Left lung (tissue), 8 donors: ENCODE results near the gene FOXR1. TPM values are rescaled to one million over a fixed set of nuclear protein-coding genes. Genes with fewer than 3 reads are reported as not detected.

Experiments used
- microRNA-seq, 2 donors: library from miRNA; unstranded; fragments of <30 nt; microRNA quantifications; one replicate each; pipeline ENCODE4, GENCODE V29; 2019
- polyA plus RNA-seq, 6 donors: library from polyadenylated mRNA; unstranded; fragments of 120-200 nt; gene quantifications; one replicate each; pipeline ENCODE4 v1.2.1, GENCODE V29; 2013; ENCODE audit not compliant: insufficient read length in 6 of 6
- total RNA-seq, 2 donors: library from RNA; stranded (reverse); fragmentation: NEBNext Ultra II Directional; extraction: Animal tissue kit (Norgen Biotek cat#: 25700); gene quantifications; one replicate each; pipeline ENCODE4 v1.2.1, GENCODE V29; 2021
- donor health status: DM: no; HTN: yes; CAD: no.
- donor health status: DM: no; HTN: no; CAD: no.

FOXR1 gene
- total and polyA plus RNA-seq, 8 donors: not detected

Small RNAs within 50 kb of the gene (microRNA-seq; reads per million reads assigned to microRNA genes)
- gene MIR3656: 0 reads per million in 2 donors

Other genes with a start within 250 kb of the FOXR1 start
- gene DDX6, start 180.6 kb upstream of the FOXR1 start, total RNA-seq: 100 to 1,000 TPM; 105 to 117 TPM
- gene DDX6, start 180.6 kb upstream of the FOXR1 start, polyA plus RNA-seq: 100 to 1,000 TPM; 121 to 143 (median 138) TPM
- gene CXCR5, start 87.9 kb upstream of the FOXR1 start, total RNA-seq: under 1 TPM in 1 of 2 donors, not detected in 1; 0.10 TPM
- gene CXCR5, start 87.9 kb upstream of the FOXR1 start, polyA plus RNA-seq: not detected
- 10 to 100 TPM; 79.4 to 88.9 TPM for gene BCL9L, start 45.8 kb upstream of the FOXR1 start, total RNA-seq
- 10 to 100 TPM; 33.2 to 63.0 (median 49.9) TPM for gene BCL9L, start 45.8 kb upstream of the FOXR1 start, polyA plus RNA-seq
- gene UPK2, start 15.5 kb upstream of the FOXR1 start, total RNA-seq: not detected
- 1 to 10 TPM; 2.2 to 4.3 (median 3.5) TPM for gene UPK2, start 15.5 kb upstream of the FOXR1 start, polyA plus RNA-seq
- 10 to 100 TPM; 34.5 to 53.0 TPM for gene CENATAC, start 26.4 kb downstream of the FOXR1 start, total RNA-seq
- 10 to 100 TPM; 35.6 to 51.5 (median 41.5) TPM for gene CENATAC, start 26.4 kb downstream of the FOXR1 start, polyA plus RNA-seq
- 100 to 1,000 TPM; 786 to 872 TPM for gene RPS25, start 46.6 kb downstream of the FOXR1 start, total RNA-seq
- gene RPS25, start 46.6 kb downstream of the FOXR1 start, polyA plus RNA-seq: 1,000 to 10,000 TPM; 1,385 to 1,738 (median 1,562) TPM
- 10 to 100 TPM; 57.1 to 66.3 TPM for gene TRAPPC4, start 47.0 kb downstream of the FOXR1 start, total RNA-seq
- 10 to 100 TPM; 72.4 to 92.7 (median 77.6) TPM for gene TRAPPC4, start 47.0 kb downstream of the FOXR1 start, polyA plus RNA-seq
- 10 to 100 TPM; 17.8 to 19.8 TPM for gene SLC37A4, start 59.1 kb downstream of the FOXR1 start, total RNA-seq
- gene SLC37A4, start 59.1 kb downstream of the FOXR1 start, polyA plus RNA-seq: 10 to 100 TPM; 23.1 to 28.8 (median 27.0) TPM
- gene HYOU1, start 85.4 kb downstream of the FOXR1 start, total RNA-seq: 100 to 1,000 TPM; 147 to 272 TPM
- gene HYOU1, start 85.4 kb downstream of the FOXR1 start, polyA plus RNA-seq: 10 to 100 TPM; 66.2 to 93.7 (median 77.4) TPM
- gene VPS11, start 96.1 kb downstream of the FOXR1 start, total RNA-seq: 10 to 100 TPM; 30.5 to 35.0 TPM
- gene VPS11, start 96.1 kb downstream of the FOXR1 start, polyA plus RNA-seq: 10 to 100 TPM; 50.5 to 61.2 (median 57.0) TPM
- gene HMBS, start 113.1 kb downstream of the FOXR1 start, total RNA-seq: 10 to 100 TPM; 16.5 to 32.0 TPM
- 10 to 100 TPM; 21.9 to 30.7 (median 24.1) TPM for gene HMBS, start 113.1 kb downstream of the FOXR1 start, polyA plus RNA-seq
- gene DPAGT1, start 130.1 kb downstream of the FOXR1 start, total RNA-seq: 10 to 100 TPM; 50.3 to 56.2 TPM
- 10 to 100 TPM; 42.7 to 54.7 (median 47.8) TPM for gene DPAGT1, start 130.1 kb downstream of the FOXR1 start, polyA plus RNA-seq
- 10 to 100 TPM; 16.6 to 18.6 TPM for gene C2CD2L, start 135.6 kb downstream of the FOXR1 start, total RNA-seq
- 1 to 10 TPM; 7.3 to 9.3 (median 8.0) TPM for gene C2CD2L, start 135.6 kb downstream of the FOXR1 start, polyA plus RNA-seq
- gene HINFP, start 149.8 kb downstream of the FOXR1 start, total RNA-seq: 10 to 100 TPM; 21.6 to 22.2 TPM
- 10 to 100 TPM; 31.9 to 41.7 (median 39.2) TPM for gene HINFP, start 149.8 kb downstream of the FOXR1 start, polyA plus RNA-seq
- gene ABCG4, start 177.3 kb downstream of the FOXR1 start, total RNA-seq: under 1 TPM; 0.26 to 0.64 TPM
- gene ABCG4, start 177.3 kb downstream of the FOXR1 start, polyA plus RNA-seq: 1 to 10 TPM; 1.1 to 1.5 (median 1.3) TPM
- 10 to 100 TPM; 15.0 to 15.7 TPM for gene NLRX1, start 197.0 kb downstream of the FOXR1 start, total RNA-seq
- 10 to 100 TPM in 5 of 6 donors, 1 to 10 TPM in 1; 9.9 to 12.5 (median 11.8) TPM for gene NLRX1, start 197.0 kb downstream of the FOXR1 start, polyA plus RNA-seq
- not detected for gene NHERF4, start 213.7 kb downstream of the FOXR1 start, total RNA-seq
- gene NHERF4, start 213.7 kb downstream of the FOXR1 start, polyA plus RNA-seq: 1 to 10 TPM in 3 of 6 donors, under 1 TPM in 3; 0.77 to 1.3 (median 1.1) TPM
- gene CBL, start 234.6 kb downstream of the FOXR1 start, total RNA-seq: 10 to 100 TPM; 22.0 to 36.6 TPM
- 10 to 100 TPM; 18.9 to 24.5 (median 21.6) TPM for gene CBL, start 234.6 kb downstream of the FOXR1 start, polyA plus RNA-seq